ENCODE measurements around the gene CABP1.

GRCh38 chr12:120710031-120710804 is 69.8 kb downstream of the CABP1 start, which contains the start of gene UNC119B:
- no peak for TF ChIP-seq CTCF (IDR thresholded peaks at IDR 0.05)
- no peak for TF ChIP-seq POLR2A (IDR thresholded peaks at IDR 0.05)
